ENCODE data around the gene PHRF1. TPM values are rescaled to one million over a fixed set of nuclear protein-coding genes. Genes with fewer than 3 reads are reported as not detected.

Gene PHRF1
- total and polyA plus RNA-seq, 2 donors from 2014 or later, result 7.5 to 30.9 TPM

- DNase-seq (no peak), FAIRE-seq (no peak)
- Histone ChIP-seq H3K4me3 (ENCODE audit: low read length in 3 of 3) (no peak overlapping the region), H3K9ac (ENCODE audit: low read length in 3 of 3) (no peak overlapping the region), H3K36me3 (ENCODE audit: control insufficient read depth in 2 of 3, insufficient read depth in 3 of 3, low read length in 3 of 3) (peaks cover 0 to 47% (median 27%) of the 10 kb centered on the region in 3 donors), H3K9me3 (ENCODE audit: control insufficient read depth in 2 of 3, insufficient read depth in 1 of 3, low read length in 3 of 3) (no peaks in the 10 kb centered on the region), H3K4me1 (ENCODE audit: control insufficient read depth in 2 of 3, insufficient read depth in 2 of 3, low read depth in 1 of 3, low read length in 3 of 3) (no peaks in the 10 kb centered on the region), H3K27me3 (ENCODE audit: control insufficient read depth, insufficient read depth, low read length) (no peaks in the 10 kb centered on the region), H3K27ac (ENCODE audit: low read depth in 2 of 2, low read length in 2 of 2) (no peak overlapping the region)
- no peak for TF ChIP-seq CTCF (IDR thresholded peaks at IDR 0.05; ENCODE audit: borderline replicate concordance, extremely low read depth, insufficient read depth)
- intact Hi-C loops (cut with DNase I), result no loop called here
These were observed 11.3 kb downstream of the PHRF1 start for GRCh38 chr11:587546-587945.

- Histone ChIP-seq H3K9me3 (ENCODE audit: control insufficient read depth in 2 of 3, insufficient read depth in 1 of 3, low read length in 3 of 3) (no peaks in the 10 kb centered on the region), H3K9ac (ENCODE audit: low read length in 3 of 3) (no peak overlapping the region), H3K27me3 (ENCODE audit: control insufficient read depth, insufficient read depth, low read length) (no peaks in the 10 kb centered on the region), H3K36me3 (ENCODE audit: control insufficient read depth in 2 of 3, insufficient read depth in 3 of 3, low read length in 3 of 3) (peaks cover 0 to 51% (median 31%) of the 10 kb centered on the region in 3 donors), H3K4me1 (ENCODE audit: control insufficient read depth in 2 of 3, insufficient read depth in 2 of 3, low read depth in 1 of 3, low read length in 3 of 3) (no peaks in the 10 kb centered on the region), H3K27ac (ENCODE audit: low read depth in 2 of 2, low read length in 2 of 2) (no peak overlapping the region), H3K4me3 (ENCODE audit: low read length in 3 of 3) (no peak overlapping the region)
- intact Hi-C loops (cut with DNase I), result no loop called here
- TF ChIP-seq CTCF (IDR thresholded peaks at IDR 0.05; ENCODE audit: borderline replicate concordance, extremely low read depth, insufficient read depth), result no peak
- FAIRE-seq, result no peak
- DNase-seq, result no peak
These were observed 11.7 kb downstream of the PHRF1 start for GRCh38 chr11:587978-588380.

- Histone ChIP-seq H3K36me3 (ENCODE audit: control insufficient read depth in 2 of 3, insufficient read depth in 3 of 3, low read length in 3 of 3) (peaks cover 0 to 50% (median 33%) of the 10 kb centered on the region in 3 donors), H3K27ac (ENCODE audit: low read depth in 2 of 2, low read length in 2 of 2) (no peak overlapping the region), H3K27me3 (ENCODE audit: control insufficient read depth, insufficient read depth, low read length) (no peaks in the 10 kb centered on the region), H3K4me1 (ENCODE audit: control insufficient read depth in 2 of 3, insufficient read depth in 2 of 3, low read depth in 1 of 3, low read length in 3 of 3) (no peaks in the 10 kb centered on the region), H3K9me3 (ENCODE audit: control insufficient read depth in 2 of 3, insufficient read depth in 1 of 3, low read length in 3 of 3) (no peaks in the 10 kb centered on the region), H3K9ac (ENCODE audit: low read length in 3 of 3) (no peak overlapping the region), H3K4me3 (ENCODE audit: low read length in 3 of 3) (no peak overlapping the region)
- DNase-seq (no peak), FAIRE-seq (no peak)
- no peak for TF ChIP-seq CTCF (IDR thresholded peaks at IDR 0.05; ENCODE audit: borderline replicate concordance, extremely low read depth, insufficient read depth)
- intact Hi-C loops (cut with DNase I), result no loop called here
These were observed 13.5 kb downstream of the PHRF1 start for GRCh38 chr11:589798-590197.

- DNase-seq, result no peak
- no peak overlapping the region for H3K27ac ChIP-seq (ENCODE audit: low read depth in 2 of 2, low read length in 2 of 2)
- no peaks in the 10 kb centered on the region for H3K9me3 ChIP-seq (ENCODE audit: control insufficient read depth in 2 of 3, insufficient read depth in 1 of 3, low read length in 3 of 3)
- intact Hi-C loops (cut with DNase I), result no loop called here
- no peak for FAIRE-seq
- H3K4me3 ChIP-seq (ENCODE audit: low read length in 3 of 3), result no peak overlapping the region
- H3K27me3 ChIP-seq (ENCODE audit: control insufficient read depth, insufficient read depth, low read length), result no peaks in the 10 kb centered on the region
- H3K4me1 ChIP-seq (ENCODE audit: control insufficient read depth in 2 of 3, insufficient read depth in 2 of 3, low read depth in 1 of 3, low read length in 3 of 3), result no peaks in the 10 kb centered on the region
- H3K9ac ChIP-seq (ENCODE audit: low read length in 3 of 3), result no peak overlapping the region
- H3K36me3 ChIP-seq (ENCODE audit: control insufficient read depth in 2 of 3, insufficient read depth in 3 of 3, low read length in 3 of 3), result peaks cover 0 to 56% (median 33%) of the 10 kb centered on the region in 3 donors
- no peak for TF ChIP-seq CTCF (IDR thresholded peaks at IDR 0.05; ENCODE audit: borderline replicate concordance, extremely low read depth, insufficient read depth)
These were observed 14.7 kb downstream of the PHRF1 start for GRCh38 chr11:590997-591396.

Data from kidney (tissue), 14 donors.